ENCODE data around the gene UBE2G2.

The UBE2G2 gene

DNA sequence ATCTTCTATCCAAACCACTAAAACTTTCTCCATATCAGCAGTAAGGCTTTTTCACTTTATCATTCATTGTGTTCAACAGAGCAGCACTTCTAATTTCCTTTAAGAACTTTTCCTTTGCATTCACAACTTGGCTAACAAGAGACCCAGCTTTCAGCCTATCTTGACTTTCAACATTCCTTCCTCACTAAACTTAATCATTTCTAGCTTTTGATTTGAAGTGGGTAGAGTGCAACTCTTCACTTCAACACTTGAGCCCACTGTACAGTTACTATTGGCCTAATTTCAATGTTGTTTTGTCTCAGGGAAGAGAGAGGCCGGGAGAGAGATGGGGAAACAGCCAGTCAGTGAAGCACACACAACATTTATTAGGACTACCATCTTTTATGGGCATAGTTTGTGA lies 2.0 kb downstream of the UBE2G2 start:
- no peak for ATAC-seq
- TF ChIP-seq ZFP3 (CRISPR knock-in tag; IDR thresholded peaks at IDR 0.05) (no peak), ZFP30 (CRISPR knock-in tag; IDR thresholded peaks at IDR 0.05) (no peak), CSDC2 (CRISPR knock-in tag; IDR thresholded peaks at IDR 0.05) (no peak), GLIS3 (CRISPR knock-in tag; IDR thresholded peaks at IDR 0.05) (no peak), ZNF565 (CRISPR knock-in tag; conservative IDR thresholded peaks at IDR 0.05; ENCODE audit: low read depth) (no peak), RARB (CRISPR knock-in tag; IDR thresholded peaks at IDR 0.05) (no peak), ISL1 (CRISPR knock-in tag; IDR thresholded peaks at IDR 0.05) (no peak), PPARA (CRISPR knock-in tag; IDR thresholded peaks at IDR 0.05; ENCODE audit: borderline replicate concordance) (no peak), ESRRG (CRISPR knock-in tag; IDR thresholded peaks at IDR 0.05) (no peak), ZNF8 (CRISPR knock-in tag; IDR thresholded peaks at IDR 0.05) (no peak), SNAI2 (CRISPR knock-in tag; IDR thresholded peaks at IDR 0.05) (no peak), TOX (CRISPR knock-in tag; IDR thresholded peaks at IDR 0.05; ENCODE audit: borderline replicate concordance) (no peak)
- TF ChIP-seq, protein P1, sequence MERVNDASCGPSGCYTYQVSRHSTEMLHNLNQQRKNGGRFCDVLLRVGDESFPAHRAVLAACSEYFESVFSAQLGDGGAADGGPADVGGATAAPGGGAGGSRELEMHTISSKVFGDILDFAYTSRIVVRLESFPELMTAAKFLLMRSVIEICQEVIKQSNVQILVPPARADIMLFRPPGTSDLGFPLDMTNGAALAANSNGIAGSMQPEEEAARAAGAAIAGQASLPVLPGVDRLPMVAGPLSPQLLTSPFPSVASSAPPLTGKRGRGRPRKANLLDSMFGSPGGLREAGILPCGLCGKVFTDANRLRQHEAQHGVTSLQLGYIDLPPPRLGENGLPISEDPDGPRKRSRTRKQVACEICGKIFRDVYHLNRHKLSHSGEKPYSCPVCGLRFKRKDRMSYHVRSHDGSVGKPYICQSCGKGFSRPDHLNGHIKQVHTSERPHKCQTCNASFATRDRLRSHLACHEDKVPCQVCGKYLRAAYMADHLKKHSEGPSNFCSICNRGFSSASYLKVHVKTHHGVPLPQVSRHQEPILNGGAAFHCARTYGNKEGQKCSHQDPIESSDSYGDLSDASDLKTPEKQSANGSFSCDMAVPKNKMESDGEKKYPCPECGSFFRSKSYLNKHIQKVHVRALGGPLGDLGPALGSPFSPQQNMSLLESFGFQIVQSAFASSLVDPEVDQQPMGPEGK (CRISPR knock-in tag; IDR thresholded peaks at IDR 0.05; ENCODE audit: borderline replicate concordance): no peak
- TF ChIP-seq, protein P2, sequence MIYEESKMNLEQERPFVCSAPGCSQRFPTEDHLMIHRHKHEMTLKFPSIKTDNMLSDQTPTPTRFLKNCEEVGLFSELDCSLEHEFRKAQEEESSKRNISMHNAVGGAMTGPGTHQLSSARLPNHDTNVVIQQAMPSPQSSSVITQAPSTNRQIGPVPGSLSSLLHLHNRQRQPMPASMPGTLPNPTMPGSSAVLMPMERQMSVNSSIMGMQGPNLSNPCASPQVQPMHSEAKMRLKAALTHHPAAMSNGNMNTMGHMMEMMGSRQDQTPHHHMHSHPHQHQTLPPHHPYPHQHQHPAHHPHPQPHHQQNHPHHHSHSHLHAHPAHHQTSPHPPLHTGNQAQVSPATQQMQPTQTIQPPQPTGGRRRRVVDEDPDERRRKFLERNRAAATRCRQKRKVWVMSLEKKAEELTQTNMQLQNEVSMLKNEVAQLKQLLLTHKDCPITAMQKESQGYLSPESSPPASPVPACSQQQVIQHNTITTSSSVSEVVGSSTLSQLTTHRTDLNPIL (CRISPR knock-in tag; IDR thresholded peaks at IDR 0.05; ENCODE audit: low read depth): no peak
- TF ChIP-seq, protein P3, sequence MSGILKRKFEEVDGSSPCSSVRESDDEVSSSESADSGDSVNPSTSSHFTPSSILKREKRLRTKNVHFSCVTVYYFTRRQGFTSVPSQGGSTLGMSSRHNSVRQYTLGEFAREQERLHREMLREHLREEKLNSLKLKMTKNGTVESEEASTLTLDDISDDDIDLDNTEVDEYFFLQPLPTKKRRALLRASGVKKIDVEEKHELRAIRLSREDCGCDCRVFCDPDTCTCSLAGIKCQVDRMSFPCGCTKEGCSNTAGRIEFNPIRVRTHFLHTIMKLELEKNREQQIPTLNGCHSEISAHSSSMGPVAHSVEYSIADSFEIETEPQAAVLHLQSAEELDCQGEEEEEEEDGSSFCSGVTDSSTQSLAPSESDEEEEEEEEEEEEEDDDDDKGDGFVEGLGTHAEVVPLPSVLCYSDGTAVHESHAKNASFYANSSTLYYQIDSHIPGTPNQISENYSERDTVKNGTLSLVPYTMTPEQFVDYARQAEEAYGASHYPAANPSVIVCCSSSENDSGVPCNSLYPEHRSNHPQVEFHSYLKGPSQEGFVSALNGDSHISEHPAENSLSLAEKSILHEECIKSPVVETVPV (CRISPR knock-in tag; IDR thresholded peaks at IDR 0.05): no peak
- TF ChIP-seq, protein P4, sequence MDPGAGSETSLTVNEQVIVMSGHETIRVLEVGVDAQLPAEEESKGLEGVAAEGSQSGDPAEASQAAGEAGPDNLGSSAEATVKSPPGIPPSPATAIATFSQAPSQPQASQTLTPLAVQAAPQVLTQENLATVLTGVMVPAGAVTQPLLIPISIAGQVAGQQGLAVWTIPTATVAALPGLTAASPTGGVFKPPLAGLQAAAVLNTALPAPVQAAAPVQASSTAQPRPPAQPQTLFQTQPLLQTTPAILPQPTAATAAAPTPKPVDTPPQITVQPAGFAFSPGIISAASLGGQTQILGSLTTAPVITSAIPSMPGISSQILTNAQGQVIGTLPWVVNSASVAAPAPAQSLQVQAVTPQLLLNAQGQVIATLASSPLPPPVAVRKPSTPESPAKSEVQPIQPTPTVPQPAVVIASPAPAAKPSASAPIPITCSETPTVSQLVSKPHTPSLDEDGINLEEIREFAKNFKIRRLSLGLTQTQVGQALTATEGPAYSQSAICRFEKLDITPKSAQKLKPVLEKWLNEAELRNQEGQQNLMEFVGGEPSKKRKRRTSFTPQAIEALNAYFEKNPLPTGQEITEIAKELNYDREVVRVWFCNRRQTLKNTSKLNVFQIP (CRISPR knock-in tag; IDR thresholded peaks at IDR 0.05; ENCODE audit: borderline replicate concordance, low read depth): no peak

DNA sequence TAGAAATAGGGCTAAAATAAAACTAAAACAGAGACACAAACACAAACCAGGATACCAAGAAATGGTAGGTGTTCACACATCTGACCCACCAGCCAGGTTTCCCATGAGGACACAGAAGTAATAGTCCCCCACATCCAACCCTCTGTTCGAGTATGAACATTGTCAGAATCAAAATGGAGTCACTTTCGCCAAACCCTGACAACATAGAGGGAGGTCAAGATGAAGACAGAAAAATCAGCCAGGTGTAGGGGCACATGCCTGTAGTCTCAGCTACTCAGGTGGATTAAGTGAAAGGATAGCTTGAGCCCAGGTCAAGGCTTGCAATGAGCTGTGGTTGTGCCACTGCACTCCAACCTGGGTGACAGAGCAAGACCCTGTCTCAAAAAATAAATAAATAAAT lies 3.8 kb downstream of the UBE2G2 start:
- TF ChIP-seq, protein P3 (CRISPR knock-in tag; IDR thresholded peaks at IDR 0.05): no peak
- TF ChIP-seq, protein P4 (CRISPR knock-in tag; IDR thresholded peaks at IDR 0.05; ENCODE audit: borderline replicate concordance, low read depth): no peak
- TF ChIP-seq, protein P5, sequence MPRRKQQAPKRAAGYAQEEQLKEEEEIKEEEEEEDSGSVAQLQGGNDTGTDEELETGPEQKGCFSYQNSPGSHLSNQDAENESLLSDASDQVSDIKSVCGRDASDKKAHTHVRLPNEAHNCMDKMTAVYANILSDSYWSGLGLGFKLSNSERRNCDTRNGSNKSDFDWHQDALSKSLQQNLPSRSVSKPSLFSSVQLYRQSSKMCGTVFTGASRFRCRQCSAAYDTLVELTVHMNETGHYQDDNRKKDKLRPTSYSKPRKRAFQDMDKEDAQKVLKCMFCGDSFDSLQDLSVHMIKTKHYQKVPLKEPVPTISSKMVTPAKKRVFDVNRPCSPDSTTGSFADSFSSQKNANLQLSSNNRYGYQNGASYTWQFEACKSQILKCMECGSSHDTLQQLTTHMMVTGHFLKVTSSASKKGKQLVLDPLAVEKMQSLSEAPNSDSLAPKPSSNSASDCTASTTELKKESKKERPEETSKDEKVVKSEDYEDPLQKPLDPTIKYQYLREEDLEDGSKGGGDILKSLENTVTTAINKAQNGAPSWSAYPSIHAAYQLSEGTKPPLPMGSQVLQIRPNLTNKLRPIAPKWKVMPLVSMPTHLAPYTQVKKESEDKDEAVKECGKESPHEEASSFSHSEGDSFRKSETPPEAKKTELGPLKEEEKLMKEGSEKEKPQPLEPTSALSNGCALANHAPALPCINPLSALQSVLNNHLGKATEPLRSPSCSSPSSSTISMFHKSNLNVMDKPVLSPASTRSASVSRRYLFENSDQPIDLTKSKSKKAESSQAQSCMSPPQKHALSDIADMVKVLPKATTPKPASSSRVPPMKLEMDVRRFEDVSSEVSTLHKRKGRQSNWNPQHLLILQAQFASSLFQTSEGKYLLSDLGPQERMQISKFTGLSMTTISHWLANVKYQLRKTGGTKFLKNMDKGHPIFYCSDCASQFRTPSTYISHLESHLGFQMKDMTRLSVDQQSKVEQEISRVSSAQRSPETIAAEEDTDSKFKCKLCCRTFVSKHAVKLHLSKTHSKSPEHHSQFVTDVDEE (CRISPR knock-in tag; IDR thresholded peaks at IDR 0.05): no peak
- TF ChIP-seq, protein P1 (CRISPR knock-in tag; IDR thresholded peaks at IDR 0.05; ENCODE audit: borderline replicate concordance): no peak
- TF ChIP-seq ARNTL (CRISPR knock-in tag; IDR thresholded peaks at IDR 0.05; ENCODE audit: borderline replicate concordance, low read depth) (no peak), TCF4 (CRISPR knock-in tag; IDR thresholded peaks at IDR 0.05; ENCODE audit: borderline replicate concordance) (no peak), OSR1 (CRISPR knock-in tag; IDR thresholded peaks at IDR 0.05) (no peak), ZNF70 (CRISPR knock-in tag; IDR thresholded peaks at IDR 0.05) (no peak), ZNF8 (CRISPR knock-in tag; IDR thresholded peaks at IDR 0.05) (no peak), CSDC2 (CRISPR knock-in tag; IDR thresholded peaks at IDR 0.05) (no peak), ZFP30 (CRISPR knock-in tag; IDR thresholded peaks at IDR 0.05) (no peak), GLIS3 (CRISPR knock-in tag; IDR thresholded peaks at IDR 0.05) (no peak), ZNF565 (CRISPR knock-in tag; conservative IDR thresholded peaks at IDR 0.05; ENCODE audit: low read depth) (no peak)
- TF ChIP-seq, protein P2 (CRISPR knock-in tag; IDR thresholded peaks at IDR 0.05; ENCODE audit: low read depth): no peak

More for the DNA sequence above, 3.8 kb downstream of the UBE2G2 start:
- ATAC-seq: no peak

Measured in SK-N-SH treated with all-trans-retinoic acid at 6 μM for 48 hours (cell line).